Body of pancreas (tissue), 4 donors: ENCODE results near the gene GRIN2C.

Source experiments
- POLR2A ChIP-seq, 3 donors: fragments of 450-650 bp; IDR thresholded peaks; one replicate each; pipeline ENCODE4 v1.6.1; 2016; ENCODE audit warnings: antibody characterized with exemption in 3 of 3, mild to moderate bottlenecking in 2 of 3
- TF ChIP-seq, protein P1 (sequence below), 7 experiments: fragments of 450-650 bp in 4 of 7; fragments of 200-600 bp in 3 of 7; sonication (generic) in 3 of 7; IDR thresholded peaks; one replicate each; pipeline ENCODE4 v1.5.1; 2016 to 2019; ENCODE audit warnings: antibody characterized with exemption in 7 of 7

DNA sequence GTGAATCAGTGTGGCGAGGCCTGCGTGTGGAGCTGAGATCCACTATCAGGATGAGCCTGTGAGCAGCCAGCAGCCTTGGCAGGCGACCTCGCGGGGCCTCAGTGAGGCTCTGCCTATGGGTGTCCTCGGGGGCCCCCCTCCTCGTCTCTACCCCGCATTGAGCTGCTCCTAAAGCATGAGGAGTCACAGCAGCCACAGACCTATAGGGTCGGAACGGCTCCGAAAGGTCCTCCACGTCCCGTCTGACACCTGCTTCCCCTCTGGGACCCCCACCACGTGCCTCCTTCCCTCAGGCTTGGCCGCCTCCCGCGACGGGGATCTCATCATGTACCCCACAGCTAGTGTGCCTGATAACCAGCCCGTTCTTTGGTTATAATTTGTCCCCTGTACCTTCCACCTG, 28.8 kb downstream of the GRIN2C start:
- TF ChIP-seq, protein P1, sequence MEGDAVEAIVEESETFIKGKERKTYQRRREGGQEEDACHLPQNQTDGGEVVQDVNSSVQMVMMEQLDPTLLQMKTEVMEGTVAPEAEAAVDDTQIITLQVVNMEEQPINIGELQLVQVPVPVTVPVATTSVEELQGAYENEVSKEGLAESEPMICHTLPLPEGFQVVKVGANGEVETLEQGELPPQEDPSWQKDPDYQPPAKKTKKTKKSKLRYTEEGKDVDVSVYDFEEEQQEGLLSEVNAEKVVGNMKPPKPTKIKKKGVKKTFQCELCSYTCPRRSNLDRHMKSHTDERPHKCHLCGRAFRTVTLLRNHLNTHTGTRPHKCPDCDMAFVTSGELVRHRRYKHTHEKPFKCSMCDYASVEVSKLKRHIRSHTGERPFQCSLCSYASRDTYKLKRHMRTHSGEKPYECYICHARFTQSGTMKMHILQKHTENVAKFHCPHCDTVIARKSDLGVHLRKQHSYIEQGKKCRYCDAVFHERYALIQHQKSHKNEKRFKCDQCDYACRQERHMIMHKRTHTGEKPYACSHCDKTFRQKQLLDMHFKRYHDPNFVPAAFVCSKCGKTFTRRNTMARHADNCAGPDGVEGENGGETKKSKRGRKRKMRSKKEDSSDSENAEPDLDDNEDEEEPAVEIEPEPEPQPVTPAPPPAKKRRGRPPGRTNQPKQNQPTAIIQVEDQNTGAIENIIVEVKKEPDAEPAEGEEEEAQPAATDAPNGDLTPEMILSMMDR (IDR thresholded peaks at IDR 0.05): no peak
- TF ChIP-seq POLR2A (IDR thresholded peaks at IDR 0.05): no peak
